Hepatocyte (in vitro differentiated cells): ENCODE measurements around the gene TIGAR.

ENCODE experiments used
- EZH2 ChIP-seq: fragments of 200-600 bp; sonication (generic); IDR thresholded peaks from 2 replicates; pipeline ENCODE4 v1.6.1; 2016; ENCODE audit warnings: antibody characterized with exemption, mild to moderate bottlenecking, borderline replicate concordance
- EZH2phosphoT487 ChIP-seq: fragments of 200-600 bp; sonication (generic); IDR thresholded peaks from one replicate; pipeline ENCODE4 v1.6.1; 2018; ENCODE audit warnings: antibody characterized with exemption, mild to moderate bottlenecking, low read depth, moderate library complexity; ENCODE audit not compliant: unreplicated experiment, severe bottlenecking
- TF ChIP-seq, protein P1 (sequence below): fragments of 200-600 bp; sonication (generic); IDR thresholded peaks from 2 replicates; pipeline ENCODE4 v1.5.1; 2016; ENCODE audit warnings: antibody characterized with exemption, mild to moderate bottlenecking; ENCODE audit not compliant: poor library complexity

DNA sequence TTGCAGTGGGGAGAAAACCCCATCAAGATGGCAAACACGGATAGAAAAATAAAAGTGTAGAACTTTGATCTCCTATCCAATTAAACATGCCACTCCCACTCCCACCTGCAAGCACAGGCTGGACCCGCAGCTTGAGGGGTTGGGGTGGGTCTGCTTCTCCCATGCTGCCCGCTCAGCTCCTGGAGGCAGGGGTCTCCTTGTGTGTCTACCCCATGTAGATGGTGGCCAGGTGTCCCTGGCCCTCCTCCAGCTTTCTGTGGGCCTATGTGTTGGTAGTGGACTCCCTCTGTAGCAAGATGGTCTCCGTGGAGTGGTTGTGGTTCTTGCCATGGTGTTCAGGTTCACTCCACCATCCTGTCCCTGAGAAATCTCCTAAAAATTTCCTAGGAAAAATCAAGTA, 82.0 kb downstream of the TIGAR start:
- TF ChIP-seq, protein P1, sequence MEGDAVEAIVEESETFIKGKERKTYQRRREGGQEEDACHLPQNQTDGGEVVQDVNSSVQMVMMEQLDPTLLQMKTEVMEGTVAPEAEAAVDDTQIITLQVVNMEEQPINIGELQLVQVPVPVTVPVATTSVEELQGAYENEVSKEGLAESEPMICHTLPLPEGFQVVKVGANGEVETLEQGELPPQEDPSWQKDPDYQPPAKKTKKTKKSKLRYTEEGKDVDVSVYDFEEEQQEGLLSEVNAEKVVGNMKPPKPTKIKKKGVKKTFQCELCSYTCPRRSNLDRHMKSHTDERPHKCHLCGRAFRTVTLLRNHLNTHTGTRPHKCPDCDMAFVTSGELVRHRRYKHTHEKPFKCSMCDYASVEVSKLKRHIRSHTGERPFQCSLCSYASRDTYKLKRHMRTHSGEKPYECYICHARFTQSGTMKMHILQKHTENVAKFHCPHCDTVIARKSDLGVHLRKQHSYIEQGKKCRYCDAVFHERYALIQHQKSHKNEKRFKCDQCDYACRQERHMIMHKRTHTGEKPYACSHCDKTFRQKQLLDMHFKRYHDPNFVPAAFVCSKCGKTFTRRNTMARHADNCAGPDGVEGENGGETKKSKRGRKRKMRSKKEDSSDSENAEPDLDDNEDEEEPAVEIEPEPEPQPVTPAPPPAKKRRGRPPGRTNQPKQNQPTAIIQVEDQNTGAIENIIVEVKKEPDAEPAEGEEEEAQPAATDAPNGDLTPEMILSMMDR = no peak
- TF ChIP-seq EZH2 (no peak), EZH2phosphoT487 (no peak)
